GM18868 (cell line): ENCODE data around the gene FIGLA.

Source experiments
- ATAC-seq: cut with Tn5 transposase; IDR thresholded peaks from one replicate; pipeline ENCODE4 v1.9.1; 2021; ENCODE audit warnings: mild to moderate bottlenecking, moderate library complexity; ENCODE audit not compliant: unreplicated experiment

The FIGLA gene, protein sequence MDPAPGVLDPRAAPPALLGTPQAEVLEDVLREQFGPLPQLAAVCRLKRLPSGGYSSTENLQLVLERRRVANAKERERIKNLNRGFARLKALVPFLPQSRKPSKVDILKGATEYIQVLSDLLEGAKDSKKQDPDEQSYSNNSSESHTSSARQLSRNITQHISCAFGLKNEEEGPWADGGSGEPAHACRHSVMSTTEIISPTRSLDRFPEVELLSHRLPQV

GRCh38 chr2:70790136-70790828 is at the start of gene FIGLA:
Gene FIGLA (minus strand): TSS chr2:70790643. CDS start chr2:70790638, 5 bp downstream.
- ATAC-seq, result no peak

- no peak for ATAC-seq
These were observed 47.8 kb upstream of the FIGLA start for GRCh38 chr2:70837980-70838925.

DNA sequence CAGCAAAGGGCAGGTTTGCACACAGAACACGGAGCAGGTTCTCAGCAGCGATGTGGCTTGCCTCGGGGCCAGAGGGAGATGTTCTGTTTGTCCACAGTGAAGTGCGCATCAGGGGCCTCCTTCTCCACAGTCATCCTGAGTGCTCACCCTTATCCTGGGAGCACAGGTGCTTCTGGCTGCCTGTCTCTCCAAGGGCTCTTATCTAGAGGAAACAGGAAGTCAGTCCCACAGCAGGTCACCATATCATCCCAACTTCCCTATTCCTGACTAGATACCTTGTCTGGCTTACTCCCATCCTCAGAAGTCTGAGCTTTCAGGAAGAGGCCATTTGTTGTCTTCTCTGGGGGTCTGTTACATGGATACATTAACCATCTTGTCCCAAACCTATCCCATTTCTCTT is 45.2 kb upstream of the FIGLA start, which contains the start of gene CD207:
TSS of gene CD207 (minus strand) at position 174 of the 400 bp plus-strand sequence. CDS start at position 134, 40 bp downstream.
- ATAC-seq, result no peak

DNA sequence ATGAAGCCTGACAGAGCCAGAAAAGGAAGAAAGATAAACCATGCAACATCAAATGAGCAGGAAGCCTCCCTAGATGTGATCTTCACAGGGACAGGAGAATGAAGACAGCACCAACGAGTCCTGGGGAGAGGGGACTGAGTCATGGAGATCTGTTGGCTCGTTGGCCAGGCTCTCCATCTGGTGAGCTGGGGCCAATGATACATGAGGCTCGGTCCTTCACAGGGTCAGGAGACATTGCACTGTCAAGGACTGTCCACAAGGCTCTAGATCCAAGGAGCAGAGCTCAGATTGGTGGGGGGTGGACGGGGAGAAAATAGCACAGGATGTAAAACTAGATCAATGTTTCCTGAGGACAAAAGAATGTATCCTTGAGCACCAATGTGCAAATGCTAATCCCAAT is 44.4 kb upstream of the FIGLA start:
- ATAC-seq, result no peak

DNA sequence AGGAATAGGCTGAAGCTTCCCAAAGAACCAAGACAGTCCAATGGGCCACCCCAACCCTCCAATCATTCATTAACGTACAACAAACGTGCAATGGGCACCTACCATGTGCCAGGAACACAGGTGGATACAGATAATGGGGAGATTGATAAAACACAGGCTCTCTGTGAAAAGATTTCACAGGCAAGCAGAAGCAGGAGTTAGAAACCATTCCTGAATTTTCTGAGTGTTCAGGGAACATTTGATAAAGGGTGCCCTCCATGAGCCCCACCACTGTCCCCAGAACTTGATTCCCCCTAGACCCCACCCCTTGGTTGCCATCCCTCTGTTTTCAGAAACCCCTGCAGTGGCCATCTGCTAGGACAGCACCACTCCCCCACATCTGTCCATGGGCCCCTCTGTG is 43.7 kb upstream of the FIGLA start:
- ATAC-seq, result no peak

DNA sequence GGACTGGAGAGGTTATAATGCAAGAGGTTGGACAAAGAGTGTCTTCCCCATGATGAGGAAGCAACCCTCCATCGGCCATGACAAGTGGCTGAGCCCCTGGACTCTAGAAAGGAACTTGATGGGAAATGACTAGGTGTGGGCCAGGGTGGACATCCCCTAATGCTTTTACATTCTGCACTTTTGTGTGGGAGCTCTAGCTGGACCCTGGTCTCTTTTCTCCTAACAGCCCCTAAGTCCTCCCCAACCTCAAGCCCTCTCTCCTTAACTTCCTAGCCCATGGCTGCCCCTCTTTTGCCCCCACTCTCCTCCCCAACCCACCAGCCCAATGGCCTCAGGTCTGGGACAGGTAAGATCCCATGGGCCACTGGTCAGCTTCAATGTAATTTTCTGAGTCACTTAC is 42.8 kb upstream of the FIGLA start:
- no peak for ATAC-seq

- ATAC-seq, result no peak
These were observed 41.9 kb upstream of the FIGLA start for GRCh38 chr2:70832386-70832785.

- ATAC-seq, result no peak
These were observed 41.4 kb upstream of the FIGLA start for GRCh38 chr2:70831861-70832260.

DNA sequence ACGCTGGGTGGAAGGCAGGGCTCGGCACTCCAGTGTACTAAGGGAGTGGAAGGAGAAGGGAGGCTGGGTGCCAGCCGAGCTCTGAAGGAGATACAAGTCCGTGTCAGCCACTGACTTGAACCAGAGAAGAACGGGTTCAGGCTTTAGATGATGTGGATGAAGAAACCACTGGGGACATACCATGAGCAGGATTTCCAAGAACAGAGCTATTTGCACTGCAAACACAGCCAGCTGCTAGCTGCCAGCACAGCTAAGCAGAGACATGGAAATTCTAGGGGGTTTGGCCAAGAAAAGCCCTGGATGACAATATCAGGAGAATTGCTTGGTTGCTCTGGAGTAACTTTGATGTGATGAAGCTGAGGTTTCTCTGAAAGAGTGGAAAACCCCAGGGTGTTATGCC is 39.9 kb upstream of the FIGLA start:
- ATAC-seq, result no peak

DNA sequence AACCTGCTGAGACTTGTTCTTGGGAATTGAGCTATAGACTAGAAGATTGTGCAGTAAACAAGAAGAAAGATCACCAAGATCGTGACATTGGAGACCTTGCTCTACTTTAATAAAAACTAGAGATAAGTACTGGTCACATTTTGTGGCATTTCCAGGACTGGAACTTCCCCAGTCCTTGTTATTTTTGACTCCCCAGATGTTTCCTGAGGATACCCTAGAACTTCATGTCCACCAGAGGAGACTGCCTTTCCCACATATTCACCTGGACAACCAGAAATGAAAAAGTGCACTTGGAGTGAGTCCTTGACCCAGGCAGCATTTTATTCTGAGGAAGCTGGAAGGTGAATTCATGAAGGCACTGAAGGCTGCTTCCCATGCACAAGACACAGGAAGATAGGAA is 39.5 kb upstream of the FIGLA start:
- no peak for ATAC-seq

- ATAC-seq, result no peak
These were observed 38.7 kb upstream of the FIGLA start for GRCh38 chr2:70828914-70829824.

- no peak for ATAC-seq
These were observed 37.7 kb upstream of the FIGLA start for GRCh38 chr2:70828115-70828514.

DNA sequence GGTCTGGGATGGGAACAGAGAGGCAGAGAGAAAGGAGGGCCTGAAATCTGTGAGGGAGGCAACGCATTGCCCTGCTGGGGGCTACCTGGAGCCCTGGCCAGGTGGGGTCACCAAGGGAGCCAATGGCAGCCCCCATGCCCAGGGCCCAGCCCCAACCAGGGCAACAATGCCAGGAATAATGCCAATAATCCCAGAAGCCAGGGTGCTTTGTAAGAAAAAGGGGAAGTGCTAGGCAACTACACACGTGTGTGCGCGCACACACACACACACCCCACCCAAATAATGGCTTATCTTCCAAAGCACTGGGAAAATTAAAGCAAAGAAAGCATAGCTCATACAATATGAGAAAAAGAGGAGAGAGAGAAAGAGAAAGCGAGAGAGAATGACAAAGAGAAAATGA is 36.9 kb upstream of the FIGLA start:
- no peak for ATAC-seq

DNA sequence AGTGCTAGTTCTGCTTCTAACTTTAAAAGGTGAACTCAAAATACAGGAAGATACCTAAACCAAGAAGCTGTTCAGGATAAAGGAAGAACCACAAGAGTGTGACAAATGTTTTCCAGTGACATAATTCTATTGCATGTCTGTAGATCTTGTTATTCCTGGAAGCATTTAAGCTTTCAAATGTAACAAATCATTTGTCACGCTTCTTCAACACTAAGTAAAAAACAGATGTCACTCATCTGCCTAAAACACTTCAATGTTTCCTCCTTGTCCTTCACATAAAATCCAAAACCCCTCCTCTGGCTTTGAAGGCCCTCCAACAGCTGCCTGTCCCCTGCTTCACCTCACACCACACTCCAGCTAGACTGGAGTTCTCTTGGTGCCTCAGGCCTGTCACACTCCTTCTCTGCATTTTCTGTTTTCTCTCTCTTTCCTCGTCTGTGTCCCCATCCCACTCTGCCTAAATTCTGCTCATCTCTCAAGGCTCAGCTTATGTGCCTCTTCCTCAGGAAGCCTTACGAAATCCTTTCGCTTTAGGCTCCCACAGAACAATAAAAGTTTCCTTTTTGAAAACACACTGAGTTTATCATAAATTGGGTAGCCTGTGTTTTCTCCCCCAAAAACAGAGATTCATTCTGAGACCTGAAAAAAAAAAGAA is 36.4 kb upstream of the FIGLA start:
- ATAC-seq, result no peak

DNA sequence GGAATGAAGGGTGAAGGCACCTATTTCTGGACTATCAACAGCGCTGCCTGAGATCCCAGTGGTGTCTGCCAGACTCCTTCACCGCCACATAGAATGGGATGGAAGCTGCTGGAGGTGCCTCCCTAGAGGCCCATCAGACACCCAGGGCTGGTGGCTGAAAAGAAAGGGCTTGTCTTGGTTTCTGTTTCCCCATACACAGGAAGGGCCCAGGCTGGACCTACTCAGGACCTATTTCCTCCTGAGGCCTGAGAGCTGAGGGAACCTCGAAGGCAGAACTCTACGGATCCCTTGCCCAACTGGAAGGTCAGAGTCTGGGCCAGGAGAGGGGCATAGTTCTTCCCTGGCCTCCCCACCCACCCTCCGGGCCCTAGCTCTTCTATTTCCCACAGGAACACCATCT is 32.8 kb upstream of the FIGLA start:
- ATAC-seq, result no peak

DNA sequence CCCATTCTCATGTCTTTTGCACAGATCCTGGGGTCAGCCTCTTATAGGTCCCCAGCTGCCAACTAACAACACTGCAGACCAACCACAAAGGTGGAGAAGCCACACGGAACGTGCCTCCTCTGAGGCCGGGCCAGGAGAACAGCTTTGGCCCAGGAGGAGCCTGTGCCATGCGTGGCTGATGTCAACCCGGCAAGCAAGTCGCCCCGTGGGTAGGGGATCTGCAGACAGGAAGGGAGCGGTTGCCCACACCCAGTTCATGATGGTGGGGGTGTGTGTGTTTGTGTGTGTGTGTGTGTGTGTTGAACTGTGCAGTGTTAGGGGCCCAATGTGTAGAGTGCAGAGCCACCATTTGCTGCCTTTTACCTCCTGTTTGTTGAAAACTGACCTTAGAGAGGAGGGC is 32.4 kb upstream of the FIGLA start:
- ATAC-seq, result no peak

DNA sequence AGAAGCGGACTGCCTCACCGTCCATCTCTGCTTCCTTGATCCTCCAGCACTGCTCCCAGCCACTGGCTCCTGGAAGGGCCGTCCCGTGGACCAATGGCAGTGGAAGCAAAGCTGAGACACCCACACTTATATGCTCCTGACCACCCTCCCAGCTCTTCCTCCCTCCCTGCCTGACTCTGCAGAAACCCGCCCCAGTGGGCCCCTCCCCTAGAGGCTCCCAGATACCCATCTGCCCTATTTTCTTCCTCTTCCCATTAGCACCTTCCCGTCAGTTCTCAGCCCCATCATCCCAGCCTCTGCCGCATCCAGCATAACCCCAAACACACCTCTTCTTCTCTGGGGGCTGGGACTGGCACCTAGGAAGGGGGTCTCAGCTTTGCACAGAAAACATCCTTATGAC is 30.1 kb upstream of the FIGLA start, which contains the start of gene CLEC4F:
TSS of gene CLEC4F (minus strand) at position 101 of the 400 bp plus-strand sequence. CDS start at position 25, 76 bp downstream.
- ATAC-seq, result no peak

DNA sequence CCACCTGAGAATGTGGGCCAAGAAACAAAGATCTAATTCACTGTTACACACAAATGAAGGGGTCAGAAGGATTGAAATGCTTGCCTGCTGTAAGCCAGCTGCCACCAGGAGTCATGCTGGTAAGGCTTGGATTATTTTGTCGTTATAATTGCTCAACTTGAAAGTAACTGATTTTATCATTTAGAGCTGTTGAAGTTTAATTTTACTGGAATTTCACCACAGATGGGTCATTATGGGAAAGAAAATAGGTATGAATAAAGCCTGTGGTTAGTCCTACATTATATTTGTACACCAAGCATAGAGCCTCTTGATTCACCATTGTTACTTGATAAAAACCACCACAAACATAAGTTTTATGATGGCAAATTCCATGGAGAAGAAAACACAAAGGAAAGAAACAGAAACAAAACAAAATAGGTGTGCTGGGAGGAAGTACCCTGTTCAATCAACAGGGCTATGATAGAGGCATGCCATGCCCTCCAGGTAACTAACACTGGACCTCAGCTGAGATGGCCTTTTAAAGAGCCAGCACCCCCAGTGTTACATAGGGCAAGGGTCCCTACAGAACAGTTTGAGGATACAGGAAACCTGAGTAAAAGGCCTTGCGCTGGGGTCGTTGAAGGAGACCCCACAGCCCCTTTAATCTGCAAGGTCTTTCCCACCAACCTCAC is 27.0 kb upstream of the FIGLA start:
- ATAC-seq, result no peak

DNA sequence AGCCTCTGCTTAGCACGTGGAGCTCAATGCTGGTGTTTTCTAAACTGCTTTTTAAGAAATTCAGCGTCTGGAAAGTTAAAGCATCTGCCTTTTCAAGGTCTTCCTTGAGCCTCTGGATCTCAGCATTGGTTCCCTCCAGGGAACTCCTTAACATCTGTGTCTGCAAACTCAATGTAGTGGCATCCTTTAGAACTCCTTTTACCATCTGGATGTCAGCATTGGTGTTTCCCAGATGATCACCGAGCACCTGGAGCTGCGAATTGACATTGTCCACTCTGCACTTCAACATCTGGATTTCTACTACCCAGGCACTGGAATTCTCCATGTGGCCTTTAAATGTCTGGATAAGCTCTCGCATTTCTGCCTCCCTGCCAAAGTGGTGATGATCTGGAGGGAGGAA is 26.3 kb upstream of the FIGLA start:
- ATAC-seq, result no peak
